GM21360 (cell line): ENCODE results near the gene UGT1A7.

ENCODE experiments used
- ATAC-seq: cut with Tn5 transposase; IDR thresholded peaks from one replicate; pipeline ENCODE4 v1.9.1; 2021; ENCODE audit warnings: mild to moderate bottlenecking, moderate library complexity; ENCODE audit not compliant: unreplicated experiment

UGT1A7 gene

GRCh38 chr2:233758141-233758540 lies 76.4 kb downstream of the UGT1A7 start:
- ATAC-seq = no peak

- no peak for ATAC-seq
These were observed 77.1 kb downstream of the UGT1A7 start for GRCh38 chr2:233758849-233759248.

- no peak for ATAC-seq
These were observed 78.3 kb downstream of the UGT1A7 start, which contains the start of gene UGT1A1 for GRCh38 chr2:233760043-233760442. Gene UGT1A1, plus strand, starts transcription at chr2:233760270. Its CDS starts 18 bp downstream, at chr2:233760288.

DNA sequence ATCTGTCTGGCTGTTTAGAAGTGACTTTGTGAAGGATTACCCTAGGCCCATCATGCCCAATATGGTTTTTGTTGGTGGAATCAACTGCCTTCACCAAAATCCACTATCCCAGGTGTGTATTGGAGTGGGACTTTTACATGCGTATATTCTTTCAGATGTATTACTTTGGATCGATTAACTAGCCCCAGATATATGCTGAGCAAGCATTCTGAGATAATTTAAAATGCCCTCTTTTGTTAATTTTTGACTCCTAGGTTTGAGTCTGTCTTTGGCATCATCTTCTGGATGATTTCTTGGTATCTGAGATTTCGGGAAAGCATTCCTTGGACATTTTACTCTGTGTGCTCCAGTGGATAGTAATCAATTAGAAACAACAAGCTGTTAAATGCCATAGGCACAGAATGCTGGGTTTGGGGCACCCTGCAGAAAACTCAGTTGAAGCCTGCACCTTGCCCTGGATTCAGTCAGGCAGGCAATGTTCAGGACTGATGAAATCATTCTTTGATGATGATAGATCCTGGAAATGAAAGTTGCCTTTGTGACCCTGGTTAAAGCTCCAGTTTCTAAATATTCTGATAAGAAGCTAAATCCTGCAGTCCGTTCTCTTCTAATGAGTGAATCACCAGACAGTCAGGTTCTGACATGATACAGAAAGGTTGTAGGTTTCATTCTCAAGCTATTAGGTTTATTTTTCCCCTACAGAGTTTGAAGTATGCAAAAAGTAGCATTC lies 79.5 kb downstream of the UGT1A7 start:
- ATAC-seq = no peak

- no peak for ATAC-seq
These were observed 82.6 kb downstream of the UGT1A7 start for GRCh38 chr2:233764264-233764663.

DNA sequence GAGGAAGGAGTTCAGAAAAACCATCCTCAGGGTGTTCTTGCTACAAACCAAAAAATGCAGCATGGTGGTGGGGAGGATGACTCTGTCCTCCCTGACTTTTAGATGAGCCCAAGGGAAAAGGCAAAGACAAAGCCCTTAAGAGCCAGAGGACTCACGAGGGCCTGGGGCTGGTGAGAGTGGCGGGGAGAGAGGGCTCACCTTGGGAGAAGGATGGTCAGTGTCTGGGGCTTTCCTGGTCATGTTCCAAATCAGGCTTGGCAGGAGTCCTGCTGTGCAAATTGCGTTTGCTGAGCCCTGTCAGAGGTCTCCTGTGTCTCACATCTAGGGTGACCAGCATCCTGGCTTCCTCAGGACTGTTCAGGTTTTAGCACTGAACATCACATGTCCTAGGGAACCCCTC lies 83.1 kb downstream of the UGT1A7 start:
- ATAC-seq = no peak

GRCh38 chr2:233766416-233766815 lies 84.7 kb downstream of the UGT1A7 start:
- ATAC-seq = no peak

GRCh38 chr2:233768076-233768475 lies 86.4 kb downstream of the UGT1A7 start:
- ATAC-seq = no peak

DNA sequence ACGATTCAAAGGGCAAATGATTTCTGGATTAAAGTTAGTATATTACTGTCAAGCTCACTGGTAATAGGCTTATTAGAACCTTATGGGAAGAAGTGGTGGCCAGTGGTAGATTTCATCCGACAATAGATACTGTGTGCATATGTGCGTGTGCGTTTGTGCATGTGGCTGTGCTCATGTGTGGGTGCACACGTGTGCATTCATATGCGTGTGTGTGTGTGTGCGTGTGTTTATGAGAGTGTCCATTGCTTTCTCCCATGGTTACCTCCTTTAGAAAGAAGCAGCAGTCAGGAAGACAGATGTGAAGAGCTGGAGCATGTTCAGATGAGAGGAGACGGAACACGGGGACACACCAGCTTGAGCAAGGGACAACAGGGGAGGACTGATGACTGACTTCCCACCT lies 87.6 kb downstream of the UGT1A7 start:
- ATAC-seq = no peak

DNA sequence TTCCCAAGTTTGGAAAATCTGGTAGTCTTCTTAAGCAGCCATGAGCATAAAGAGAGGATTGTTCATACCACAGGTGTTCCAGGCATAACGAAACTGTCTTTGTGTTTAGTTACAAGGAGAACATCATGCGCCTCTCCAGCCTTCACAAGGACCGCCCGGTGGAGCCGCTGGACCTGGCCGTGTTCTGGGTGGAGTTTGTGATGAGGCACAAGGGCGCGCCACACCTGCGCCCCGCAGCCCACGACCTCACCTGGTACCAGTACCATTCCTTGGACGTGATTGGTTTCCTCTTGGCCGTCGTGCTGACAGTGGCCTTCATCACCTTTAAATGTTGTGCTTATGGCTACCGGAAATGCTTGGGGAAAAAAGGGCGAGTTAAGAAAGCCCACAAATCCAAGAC lies 90.5 kb downstream of the UGT1A7 start:
- no peak for ATAC-seq

DNA sequence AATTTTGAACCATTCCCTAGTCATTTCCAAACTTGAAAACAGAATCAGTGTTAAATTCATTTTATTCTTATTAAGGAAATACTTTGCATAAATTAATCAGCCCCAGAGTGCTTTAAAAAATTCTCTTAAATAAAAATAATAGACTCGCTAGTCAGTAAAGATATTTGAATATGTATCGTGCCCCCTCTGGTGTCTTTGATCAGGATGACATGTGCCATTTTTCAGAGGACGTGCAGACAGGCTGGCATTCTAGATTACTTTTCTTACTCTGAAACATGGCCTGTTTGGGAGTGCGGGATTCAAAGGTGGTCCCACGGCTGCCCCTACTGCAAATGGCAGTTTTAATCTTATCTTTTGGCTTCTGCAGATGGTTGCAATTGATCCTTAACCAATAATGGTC lies 90.9 kb downstream of the UGT1A7 start:
- ATAC-seq = no peak

DNA sequence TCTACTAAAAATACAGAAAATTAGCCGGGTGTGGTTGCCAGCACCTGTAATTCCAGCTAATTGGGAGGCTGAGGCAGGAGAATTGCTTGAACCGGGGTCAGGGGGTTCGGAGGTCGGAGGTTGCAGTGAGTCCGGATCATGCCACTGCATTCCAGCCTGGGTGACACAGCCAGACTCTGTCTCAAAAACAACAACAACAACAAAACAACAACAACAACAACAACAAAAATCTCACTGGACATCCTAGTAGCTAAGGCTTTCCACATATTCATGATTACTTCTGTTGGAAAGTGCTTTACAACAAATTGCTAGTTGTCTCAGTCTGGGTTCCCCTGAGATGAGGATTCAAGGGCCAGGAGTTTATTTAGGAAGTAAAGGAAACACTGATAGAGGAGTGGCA lies 92.2 kb downstream of the UGT1A7 start:
- no peak for ATAC-seq

DNA sequence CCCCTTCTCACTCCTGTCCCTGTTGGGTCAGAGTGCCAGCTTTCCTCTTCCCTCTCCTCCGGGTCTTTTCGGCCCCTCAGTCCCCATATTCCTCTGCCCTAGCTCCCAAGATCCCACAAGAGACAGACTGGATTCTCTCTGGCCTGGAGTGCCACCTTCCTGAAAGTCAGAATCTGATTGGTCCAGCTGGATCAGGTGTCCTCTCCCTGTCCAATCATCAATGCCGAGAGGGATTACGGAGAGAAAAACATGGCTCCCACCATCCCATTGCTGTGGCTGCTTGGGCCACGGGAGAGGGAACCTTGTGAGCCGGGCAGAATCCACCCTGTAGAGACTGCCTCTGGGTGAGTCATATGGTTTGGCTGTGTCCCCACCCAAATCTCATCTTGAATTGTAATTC lies 93.7 kb downstream of the UGT1A7 start:
- no peak for ATAC-seq

- no peak for ATAC-seq
These were observed 96.3 kb downstream of the UGT1A7 start, which contains the start of gene MROH2A for GRCh38 chr2:233778030-233778429. Gene MROH2A, plus strand, starts transcription at chr2:233778330. Its CDS starts 1,029 bp downstream, at chr2:233779359.

GRCh38 chr2:233779722-233780121 lies 98.0 kb downstream of the UGT1A7 start:
- ATAC-seq = no peak

- no peak for ATAC-seq
These were observed 99.1 kb downstream of the UGT1A7 start for GRCh38 chr2:233780771-233781170.

DNA sequence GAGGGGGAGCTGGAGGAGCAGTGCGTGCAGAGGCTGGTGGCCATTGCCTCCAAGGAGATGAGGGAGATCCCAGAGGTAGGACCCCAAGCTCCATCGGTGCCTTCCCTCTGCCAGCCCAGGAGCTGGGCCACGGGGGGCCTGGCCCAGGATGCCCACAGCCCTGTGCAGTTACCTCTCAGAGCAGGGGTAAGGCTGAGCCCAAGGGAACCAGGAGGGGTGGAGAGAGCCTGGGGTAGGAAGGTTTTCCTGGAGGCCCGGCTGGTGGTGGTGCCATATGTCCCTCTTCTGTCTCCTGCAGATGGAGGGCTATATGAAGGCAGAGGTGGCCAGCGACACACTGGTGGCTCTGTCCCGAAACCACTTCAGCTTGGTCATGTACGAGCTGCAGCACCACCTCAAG lies 107.9 kb downstream of the UGT1A7 start:
- no peak for ATAC-seq

- no peak for ATAC-seq
These were observed 109.6 kb downstream of the UGT1A7 start for GRCh38 chr2:233791151-233791882.

GRCh38 chr2:233791883-233792329 lies 110.2 kb downstream of the UGT1A7 start:
- ATAC-seq = no peak

GRCh38 chr2:233792720-233793119 lies 111.0 kb downstream of the UGT1A7 start:
- ATAC-seq = no peak

DNA sequence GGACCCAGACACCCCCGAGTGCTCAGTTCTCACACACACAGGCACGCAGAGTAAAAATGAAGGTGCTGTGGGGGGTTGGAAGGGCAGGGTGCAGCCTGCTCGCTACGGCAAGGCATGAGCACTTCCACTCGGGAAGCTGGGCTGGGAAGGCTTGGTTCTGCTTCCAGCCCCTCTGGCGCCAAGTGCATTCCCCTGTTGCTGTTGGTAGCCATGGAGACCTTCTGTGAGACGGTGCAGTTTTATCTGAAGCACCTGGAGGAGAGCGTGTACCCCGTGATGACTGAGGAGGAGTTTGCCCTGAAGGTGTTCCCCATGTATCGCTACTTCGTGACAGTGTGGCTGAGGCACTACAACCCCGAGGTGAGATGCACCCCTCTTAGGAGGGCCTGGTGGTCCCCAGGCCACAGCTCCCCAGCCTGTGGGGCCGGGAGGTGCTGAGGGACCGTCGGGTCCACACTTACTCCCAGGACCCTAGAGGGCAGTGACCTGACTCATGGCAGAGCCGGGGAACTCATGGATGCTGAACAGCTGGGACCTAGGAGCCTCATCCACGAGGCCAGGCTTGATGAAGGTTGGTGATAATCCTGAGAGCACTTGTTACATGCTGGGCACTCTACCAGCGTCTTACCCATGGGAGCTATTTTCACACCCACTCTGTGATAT lies 111.9 kb downstream of the UGT1A7 start:
- no peak for ATAC-seq
